GM12891 (cell line): ENCODE data around the gene POLE3.
"Not testable (repeated sequence)": the region's sequence is repeated elsewhere in the genome, so short reads cannot be mapped to it uniquely, and the experiment has no call there.

Experiments used
- POLR2A ChIP-seq: IDR thresholded peaks from 2 replicates; pipeline ENCODE4 v1.6.1; 2011; ENCODE audit warnings: low read depth, low read length, control low read depth
- POLR2AphosphoS5 ChIP-seq: IDR thresholded peaks from 2 replicates; pipeline ENCODE4 v1.6.1; 2011; ENCODE audit warnings: low read depth, low read length, control low read depth

DNA sequence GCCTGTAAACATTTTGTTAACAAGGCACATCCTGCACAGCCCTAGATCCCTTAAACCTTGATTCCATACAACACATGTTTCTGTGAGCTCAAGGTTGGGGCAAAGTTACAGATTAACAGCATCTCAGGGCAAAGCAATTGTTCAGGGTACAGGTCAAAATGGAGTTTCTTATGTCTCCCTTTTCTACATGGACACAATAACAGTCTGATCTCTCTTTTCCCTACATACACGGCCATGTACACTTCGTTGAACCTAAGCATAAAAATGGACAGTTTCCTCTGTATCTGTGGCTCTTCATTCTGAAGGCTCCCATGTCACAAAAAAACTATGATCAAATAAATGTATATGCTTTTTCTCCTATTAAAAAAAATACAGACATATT, 30.7 kb downstream of the POLE3 start:
- not testable (repeated sequence) for TF ChIP-seq POLR2A, POLR2AphosphoS5
